Measurements from ENCODE around the gene CTPS1.

- TF ChIP-seq EZH2 (IDR thresholded peaks at IDR 0.05; ENCODE audit: insufficient read depth, poor library complexity, severe bottlenecking) (no peak), EZH2phosphoT487 (IDR thresholded peaks at IDR 0.05; ENCODE audit: insufficient read depth, low read depth) (no peak)
Measured at GRCh38 chr1:40983286-40983685, 3.8 kb downstream of the CTPS1 start.

Data from GM23248 (cell line).